ENCODE measurements around the gene DPP9.

The DPP9 gene

GRCh38 chr19:4707956-4708650, 15.5 kb downstream of the DPP9 start:
- DNase-seq: no peak

- DNase-seq: no peak
Observed at GRCh38 chr19:4707322-4707721, 16.3 kb downstream of the DPP9 start.

GRCh38 chr19:4705413-4706131, 18.1 kb downstream of the DPP9 start:
- DNase-seq: no peak

GRCh38 chr19:4704317-4704673, 19.3 kb downstream of the DPP9 start:
- no peak for DNase-seq

GRCh38 chr19:4703671-4704316, 19.8 kb downstream of the DPP9 start:
- DNase-seq: no peak

GRCh38 chr19:4702764-4703163, 20.9 kb downstream of the DPP9 start:
- no peak for DNase-seq

GRCh38 chr19:4701557-4701956, 22.1 kb downstream of the DPP9 start:
- DNase-seq: no peak

- DNase-seq: no peak
Observed at GRCh38 chr19:4700693-4700970, 23.0 kb downstream of the DPP9 start.

GRCh38 chr19:4699826-4700692, 23.6 kb downstream of the DPP9 start:
- DNase-seq: no peak

- DNase-seq: no peak
Observed at GRCh38 chr19:4697304-4697703, 26.3 kb downstream of the DPP9 start.

- no peak for DNase-seq
Observed at GRCh38 chr19:4695224-4695731, 28.4 kb downstream of the DPP9 start.

- DNase-seq: no peak
Observed at GRCh38 chr19:4694211-4694987, 29.2 kb downstream of the DPP9 start.

GRCh38 chr19:4693471-4694121, 30.0 kb downstream of the DPP9 start:
- no peak for DNase-seq

GRCh38 chr19:4693078-4693350, 30.6 kb downstream of the DPP9 start:
- DNase-seq: no peak

GRCh38 chr19:4692251-4693077, 31.2 kb downstream of the DPP9 start:
- DNase-seq: no peak

GRCh38 chr19:4691373-4691772, 32.3 kb downstream of the DPP9 start:
- DNase-seq: no peak

GRCh38 chr19:4690361-4690760, 33.3 kb downstream of the DPP9 start:
- no peak for DNase-seq

- DNase-seq: no peak
Observed at GRCh38 chr19:4689403-4689802, 34.2 kb downstream of the DPP9 start.

- no peak for DNase-seq
Observed at GRCh38 chr19:4688587-4688986, 35.1 kb downstream of the DPP9 start.

- DNase-seq: no peak
Observed at GRCh38 chr19:4687396-4687795, 36.2 kb downstream of the DPP9 start.

- DNase-seq: no peak
Observed at GRCh38 chr19:4686700-4687099, 36.9 kb downstream of the DPP9 start.
